GM18517 (cell line): ENCODE measurements around the gene OR51E2.

ENCODE experiments used
- ATAC-seq: cut with Tn5 transposase; IDR thresholded peaks from one replicate; pipeline ENCODE4 v1.9.1; 2021; ENCODE audit warnings: mild to moderate bottlenecking, moderate library complexity; ENCODE audit not compliant: unreplicated experiment

The OR51E2 gene

DNA sequence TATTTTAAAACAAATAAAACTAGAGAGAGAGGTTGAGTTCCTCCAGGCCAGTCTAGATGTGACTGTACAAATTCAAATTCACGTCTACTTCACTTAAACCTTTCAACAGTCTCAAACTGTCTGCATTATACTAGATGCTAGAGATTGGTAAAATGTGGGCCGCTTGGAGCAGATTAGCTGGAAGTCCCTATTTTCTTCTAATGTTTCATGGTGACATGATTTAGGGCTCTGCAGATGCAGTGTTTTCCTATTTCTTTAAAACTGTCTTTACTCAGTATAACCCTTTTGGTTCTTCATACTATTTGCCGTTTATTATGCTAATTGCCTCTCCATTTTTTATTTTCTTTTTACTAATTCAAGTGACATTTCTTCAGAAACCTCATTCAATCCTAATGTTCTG is 33.5 kb downstream of the OR51E2 start:
- ATAC-seq = no peak

DNA sequence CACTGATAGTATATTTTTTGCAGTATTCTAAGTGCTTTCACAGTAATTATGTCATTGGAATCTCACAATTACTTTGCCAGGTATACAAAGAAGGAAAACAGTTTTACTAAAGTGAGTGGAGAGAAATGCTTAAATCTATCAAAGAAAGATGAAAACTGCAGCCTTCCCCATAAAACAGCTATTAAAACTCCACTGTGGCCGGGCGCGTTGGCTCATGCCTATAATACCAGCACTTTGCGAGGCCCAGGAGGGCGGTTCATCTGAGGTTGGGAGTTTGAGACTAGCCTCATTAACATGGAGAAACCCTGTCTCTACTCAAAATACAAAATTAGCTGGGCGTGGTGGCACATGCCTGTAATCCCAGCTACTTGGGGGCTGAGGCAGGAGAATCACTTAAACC is 34.8 kb downstream of the OR51E2 start:
- ATAC-seq = no peak

DNA sequence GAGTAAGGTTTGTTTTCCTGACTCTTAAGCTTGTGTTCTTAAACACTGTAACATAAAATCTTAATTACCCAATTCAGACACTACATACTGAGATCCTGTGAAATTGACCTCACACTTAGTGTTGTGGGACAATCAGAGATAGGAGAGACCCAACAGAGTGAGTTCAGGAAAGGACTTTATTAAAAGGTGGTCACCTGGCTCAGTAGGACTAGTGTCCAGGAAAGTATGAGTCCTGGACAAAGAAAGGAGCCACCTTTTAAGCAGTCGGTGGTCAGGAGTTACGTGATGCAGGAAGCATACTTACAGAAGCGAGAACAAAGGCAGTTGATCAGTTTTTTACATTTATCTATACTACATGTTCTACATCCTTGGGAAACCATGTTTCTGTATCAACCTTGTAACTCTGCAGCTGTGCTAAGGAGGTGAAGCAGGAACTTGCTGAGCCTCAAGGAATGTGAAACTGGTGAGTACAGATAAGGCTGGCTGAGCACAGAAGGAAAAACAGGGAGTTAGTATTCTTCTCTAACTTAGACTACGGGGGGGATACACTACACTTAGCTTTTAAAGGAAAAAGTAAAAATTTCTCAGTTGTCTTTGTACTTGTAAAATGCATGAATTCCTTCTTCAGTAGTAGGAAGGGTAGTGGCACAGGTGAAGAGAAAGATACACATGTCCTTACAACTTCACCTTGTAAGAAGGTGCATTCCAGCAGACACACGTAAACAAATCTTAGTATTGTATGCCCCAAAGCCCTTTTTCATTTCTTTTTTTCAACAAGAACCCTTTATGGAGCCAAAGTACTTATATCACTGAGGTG is 38.8 kb downstream of the OR51E2 start:
- ATAC-seq = no peak

DNA sequence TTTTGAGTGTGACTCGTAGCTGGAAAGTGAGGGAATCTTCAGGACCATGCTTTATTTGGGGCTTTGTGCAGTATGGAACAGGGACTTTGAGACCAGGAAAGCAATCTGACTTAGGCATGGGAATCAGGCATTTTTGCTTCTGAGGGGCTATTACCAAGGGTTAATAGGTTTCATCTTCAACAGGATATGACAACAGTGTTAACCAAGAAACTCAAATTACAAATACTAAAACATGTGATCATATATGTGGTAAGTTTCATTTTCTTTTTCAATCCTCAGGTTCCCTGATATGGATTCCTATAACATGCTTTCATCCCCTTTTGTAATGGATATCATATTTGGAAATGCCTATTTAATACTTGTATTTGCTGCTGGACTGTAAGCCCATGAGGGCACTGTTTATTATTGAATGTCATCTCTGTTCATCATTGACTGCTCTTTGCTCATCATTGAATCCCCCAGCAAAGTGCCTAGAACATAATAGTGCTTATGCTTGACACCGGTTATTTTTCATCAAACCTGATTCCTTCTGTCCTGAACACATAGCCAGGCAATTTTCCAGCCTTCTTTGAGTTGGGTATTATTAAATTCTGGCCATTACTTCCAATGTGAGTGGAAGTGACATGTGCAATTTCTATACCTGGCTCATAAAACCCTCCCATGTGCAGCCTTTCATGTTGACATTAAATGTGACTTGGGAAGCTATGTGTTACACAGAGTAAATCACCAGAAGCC is 42.9 kb downstream of the OR51E2 start:
- ATAC-seq = peak; percentile 56

DNA sequence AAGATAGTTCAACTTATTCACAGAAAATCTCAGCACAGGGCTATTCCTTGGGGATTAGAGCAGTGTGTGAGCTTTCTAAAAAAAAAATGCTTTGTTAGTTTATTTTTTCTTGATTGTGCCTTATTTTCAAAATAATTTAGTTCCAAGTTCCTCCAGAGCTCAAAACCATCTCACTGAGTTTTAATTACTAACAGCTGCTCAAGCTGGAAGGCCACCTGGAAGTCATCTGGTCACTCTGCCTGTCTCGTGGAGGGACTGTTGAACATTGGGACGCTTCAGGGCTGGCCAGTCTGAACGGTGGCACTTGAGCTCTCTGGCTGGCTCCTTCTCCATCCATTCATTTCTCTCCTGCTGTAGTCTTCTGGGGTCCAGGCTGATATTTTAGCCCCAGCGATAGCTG is 49.9 kb downstream of the OR51E2 start:
- no peak for ATAC-seq

DNA sequence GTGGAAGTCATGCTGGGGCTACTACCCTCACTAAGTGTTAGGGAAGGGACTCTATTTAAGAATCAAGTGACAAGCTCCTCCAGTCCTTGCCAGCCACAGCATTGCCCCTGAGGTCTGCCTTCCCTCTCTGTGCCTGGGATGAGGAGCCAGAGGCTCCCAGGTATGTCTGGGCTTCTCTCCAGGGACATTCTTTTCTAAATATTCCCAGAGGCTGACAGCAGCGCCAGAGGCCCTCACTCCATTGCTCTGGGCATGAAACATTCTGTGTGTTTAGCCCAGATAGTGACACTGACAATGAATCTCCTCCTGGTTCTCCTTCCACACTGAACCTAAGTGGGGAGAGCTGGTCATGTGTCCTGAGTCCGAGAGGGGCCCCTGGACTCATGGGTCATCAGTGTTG is 51.7 kb downstream of the OR51E2 start:
- no peak for ATAC-seq

DNA sequence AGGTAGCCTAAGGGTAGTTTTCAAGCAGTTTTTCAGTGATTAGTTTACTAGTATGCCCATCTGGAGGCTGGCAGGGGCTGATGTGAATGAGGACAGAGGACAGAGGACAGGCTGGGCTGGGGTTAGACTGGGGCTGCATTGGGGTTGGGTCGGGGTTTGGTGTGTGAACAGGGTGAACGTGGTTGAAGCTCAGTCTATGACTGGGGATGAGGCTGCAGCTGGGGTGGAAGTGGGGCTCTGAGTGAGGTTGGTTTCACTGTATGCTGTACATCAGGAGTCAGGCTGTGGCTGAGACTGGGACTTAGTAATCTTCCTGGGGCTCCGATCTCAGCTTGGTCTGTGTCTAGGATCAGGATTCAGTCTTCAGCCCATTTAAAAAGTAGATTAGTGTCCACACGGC is 53.4 kb downstream of the OR51E2 start:
- no peak for ATAC-seq

DNA sequence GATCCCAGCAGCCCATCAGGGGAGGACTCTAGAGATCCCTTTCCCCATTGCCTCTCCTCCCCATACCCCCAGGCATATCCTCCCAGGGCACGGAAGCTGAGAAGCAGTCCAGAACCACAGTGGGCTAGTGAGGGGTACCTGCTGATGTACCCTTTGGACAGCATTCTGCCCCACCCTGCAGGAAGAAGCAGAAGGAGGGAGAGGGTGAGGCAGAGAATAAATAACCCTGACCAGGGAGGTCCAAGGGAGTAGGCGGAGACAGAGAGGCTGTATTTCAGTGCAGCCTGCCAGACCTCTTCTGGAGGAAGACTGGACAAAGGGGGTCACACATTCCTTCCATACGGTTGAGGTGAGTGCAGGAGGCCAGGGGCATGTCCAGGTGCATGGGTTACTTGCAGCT is 54.0 kb downstream of the OR51E2 start, which contains the start of gene OR51E1:
OR51E1 (plus strand) TSS at position 301 of the 400 bp plus-strand sequence. CDS start 8,545 bp downstream, outside the sequence.
- ATAC-seq = no peak

DNA sequence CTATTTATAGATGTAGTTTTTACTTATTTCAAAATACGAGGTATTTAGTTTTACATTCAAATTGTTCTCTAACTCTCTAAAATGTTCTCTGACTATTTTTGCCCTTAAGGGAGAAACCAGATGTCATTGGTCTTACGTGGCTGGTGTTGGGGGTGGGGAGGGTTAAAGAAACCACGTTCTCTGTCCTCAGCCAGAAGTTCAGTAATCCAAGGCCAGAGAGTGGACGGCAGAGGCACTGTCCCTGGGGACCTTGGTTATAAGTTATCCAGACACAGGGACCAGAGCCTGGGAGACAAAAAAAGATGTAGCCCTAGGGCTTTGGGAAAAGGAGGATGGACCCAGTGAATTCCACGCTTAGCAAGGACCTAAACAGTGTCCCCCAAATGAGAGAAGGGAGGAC is 54.6 kb downstream of the OR51E2 start:
- ATAC-seq = no peak

DNA sequence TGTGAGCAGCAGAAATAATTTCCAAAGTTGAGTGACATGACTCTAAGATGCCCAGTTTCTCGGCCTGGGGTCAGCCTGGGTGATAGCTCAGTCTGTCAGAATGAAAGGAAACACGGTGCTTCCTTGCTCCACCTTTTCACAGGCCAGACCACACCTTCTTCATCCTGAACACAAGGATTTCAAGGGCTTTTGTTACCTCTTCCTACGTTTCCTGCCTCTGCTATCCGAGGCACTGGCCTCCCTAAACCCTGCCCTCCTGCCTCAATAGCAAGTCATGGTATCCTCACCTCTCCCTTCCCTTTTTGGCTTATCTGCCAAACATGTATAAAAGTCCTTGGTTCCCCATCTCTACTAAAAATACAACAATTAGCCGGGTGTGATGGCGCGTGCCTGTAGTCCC is 55.6 kb downstream of the OR51E2 start:
- ATAC-seq = no peak

DNA sequence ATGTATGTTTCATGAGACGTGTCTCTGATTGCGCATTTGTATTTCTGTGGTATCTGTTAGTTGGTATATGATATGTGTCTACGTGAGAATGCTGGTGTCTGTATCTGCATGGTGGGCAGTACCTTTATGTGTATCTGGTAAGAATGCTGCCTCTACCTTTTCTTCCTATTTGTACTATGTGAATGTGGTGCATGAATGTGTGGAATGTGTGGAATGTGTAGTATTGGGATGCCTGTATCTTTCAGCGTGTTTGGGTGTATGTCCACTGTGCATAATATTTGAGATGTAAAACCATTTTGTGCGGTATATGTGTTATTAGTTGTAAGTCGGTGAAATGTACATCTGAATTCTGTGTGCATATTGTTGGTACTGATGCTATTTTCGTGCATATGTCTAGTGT is 56.2 kb downstream of the OR51E2 start:
- ATAC-seq = no peak

DNA sequence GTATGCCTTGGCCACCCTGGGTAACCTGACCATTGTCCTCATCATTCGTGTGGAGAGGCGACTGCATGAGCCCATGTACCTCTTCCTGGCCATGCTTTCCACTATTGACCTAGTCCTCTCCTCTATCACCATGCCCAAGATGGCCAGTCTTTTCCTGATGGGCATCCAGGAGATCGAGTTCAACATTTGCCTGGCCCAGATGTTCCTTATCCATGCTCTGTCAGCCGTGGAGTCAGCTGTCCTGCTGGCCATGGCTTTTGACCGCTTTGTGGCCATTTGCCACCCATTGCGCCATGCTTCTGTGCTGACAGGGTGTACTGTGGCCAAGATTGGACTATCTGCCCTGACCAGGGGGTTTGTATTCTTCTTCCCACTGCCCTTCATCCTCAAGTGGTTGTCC is 57.7 kb downstream of the OR51E2 start:
- ATAC-seq = no peak

DNA sequence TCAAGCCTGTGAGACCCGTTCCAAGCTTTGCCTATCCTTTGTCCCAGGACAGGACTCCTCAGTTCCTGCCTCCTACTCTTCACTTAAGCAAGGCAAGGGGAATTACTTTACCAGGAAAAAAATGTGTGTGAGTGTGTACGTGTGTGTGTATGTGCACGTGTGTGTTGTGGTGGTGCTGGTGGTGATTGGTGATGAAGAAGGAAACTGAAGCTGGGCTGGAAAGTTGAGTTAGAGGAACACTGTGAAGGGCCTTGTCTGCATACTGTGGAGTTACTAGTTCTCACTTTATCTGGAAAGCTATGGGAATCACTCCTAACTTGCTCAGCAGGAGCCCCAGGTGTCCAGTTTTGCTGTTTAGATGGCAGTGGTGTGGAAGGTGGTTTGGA is 60.0 kb downstream of the OR51E2 start:
- ATAC-seq = no peak

DNA sequence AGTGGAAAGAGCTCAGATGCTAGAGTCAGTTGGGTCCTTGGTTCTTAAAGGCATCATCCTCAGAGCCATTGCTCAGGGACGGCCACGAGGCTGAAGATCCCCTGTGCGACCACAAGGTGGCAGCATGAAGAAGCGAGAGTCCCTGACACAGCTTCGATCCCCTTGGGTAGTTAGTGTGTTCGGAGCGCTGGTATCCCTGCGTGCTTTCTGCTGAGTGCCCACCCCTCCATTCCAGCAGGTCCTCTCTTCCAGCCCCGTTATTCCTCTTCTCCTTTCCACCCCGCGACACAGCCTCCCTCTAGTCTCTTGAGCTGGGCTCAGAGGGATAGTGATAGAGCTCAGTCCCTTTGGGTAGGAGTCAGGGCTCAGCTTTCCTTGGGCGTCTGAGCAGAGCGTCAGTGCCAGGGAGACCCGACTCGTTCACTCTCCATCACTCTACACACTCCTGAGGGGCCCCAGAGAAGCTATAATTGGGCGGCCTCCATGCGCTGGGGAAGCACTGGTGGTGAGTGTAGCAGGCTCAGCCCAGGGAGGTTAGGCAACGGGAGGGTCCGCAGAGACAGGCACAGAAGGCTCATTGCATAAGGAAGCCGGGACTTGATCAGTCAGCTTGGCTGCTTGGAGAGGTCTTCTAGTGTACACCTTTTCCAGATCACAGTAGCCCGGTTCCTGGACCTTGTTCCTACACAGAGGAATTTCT is 60.5 kb downstream of the OR51E2 start, which contains the start of gene OR51D1:
OR51D1 (plus strand) TSS at position 516 of the 700 bp plus-strand sequence. CDS start 2,314 bp downstream, outside the sequence.
- ATAC-seq = peak; percentile 95

DNA sequence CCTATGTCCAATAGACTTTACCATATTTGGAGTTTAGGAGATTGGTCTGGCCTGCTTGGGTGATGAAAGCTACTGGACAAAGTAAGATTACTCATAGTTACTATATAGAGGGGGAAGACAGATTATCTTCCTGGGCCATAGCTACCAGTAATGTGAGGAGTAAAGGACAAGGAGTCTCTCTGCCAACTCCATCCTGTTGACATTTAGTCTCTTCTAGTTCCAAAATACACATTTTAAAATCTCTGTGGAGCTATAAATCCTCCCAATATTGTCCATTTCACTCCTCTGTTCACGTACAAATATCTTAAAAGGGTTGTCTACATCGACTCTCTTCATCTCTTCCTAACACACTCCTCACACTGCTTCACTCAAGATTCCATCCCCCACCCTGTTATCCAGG is 61.5 kb downstream of the OR51E2 start:
- no peak for ATAC-seq
